Body of pancreas (tissue), 4 donors: ENCODE data around the gene UTS2B. TPM values are rescaled to one million over a fixed set of nuclear protein-coding genes. Genes with fewer than 3 reads are reported as not detected.
"Not testable (repeated sequence)": the region's sequence is repeated elsewhere in the genome, so short reads cannot be mapped to it uniquely, and the experiment has no call there.

Experiments used
- ATAC-seq: fragments of 150-250 bp; one replicate; pipeline ENCODE4 v1.9.1; 2016
- DNase-seq, 4 donors: peaks; one replicate each; pipeline ENCODE4 v3.0.0-alpha.2; 2019
- H3K27ac ChIP-seq, 4 donors: fragments of 200-600 bp; sonication (generic); 1 replicate in 3 of 4; 2 replicates in 1 of 4; pipeline versions ENCODE4 v1.5.1 to v1.6.1; 2016 to 2019; ENCODE audit warnings: mild to moderate bottlenecking in 1 of 4, mixed read lengths in 1 of 4, moderate library complexity in 1 of 4
- H3K27me3 ChIP-seq, 2 donors: fragments of 200-600 bp; sonication (generic); one replicate each; pipeline ENCODE4 v1.6.0; 2016; ENCODE audit warnings: mild to moderate bottlenecking in 1 of 2
- H3K36me3 ChIP-seq, 2 donors: fragments of 200-600 bp; sonication (generic); replicated peaks in 1 of 2; 2 replicates each; pipeline ENCODE4 v1.5.1; 2016; ENCODE audit warnings: low read depth in 2 of 2; ENCODE audit not compliant: insufficient read depth in 1 of 2
- H3K4me1 ChIP-seq: fragments of 200-600 bp; sonication (generic); one replicate; pipeline ENCODE4 v1.6.0; 2016
- H3K4me3 ChIP-seq, 2 donors: fragments of 200-600 bp; sonication (generic); 1 replicate in 1 of 2; 2 replicates in 1 of 2; pipeline ENCODE4 v1.5.1; 2016 to 2019
- H3K9me3 ChIP-seq, 3 donors: fragments of 200-600 bp; sonication (generic); 1 replicate in 2 of 3; 2 replicates in 1 of 3; pipeline ENCODE4 v1.5.1; 2016
- CTCF ChIP-seq, 7 experiments: fragments of 450-650 bp in 4 of 7; fragments of 200-600 bp in 3 of 7; sonication (generic) in 3 of 7; IDR thresholded peaks; one replicate each; pipeline ENCODE4 v1.5.1; 2016 to 2019; ENCODE audit warnings: antibody characterized with exemption in 7 of 7
- POLR2A ChIP-seq, 3 donors: fragments of 450-650 bp; IDR thresholded peaks; one replicate each; pipeline ENCODE4 v1.6.1; 2016; ENCODE audit warnings: antibody characterized with exemption in 3 of 3, mild to moderate bottlenecking in 2 of 3
- WGBS, 2 donors: methylation state at CpG; one replicate each; pipeline ENCODE4 v1.1.5; 2017; 5-methylcytosine and 5-hydroxymethylcytosine counted together
- intact Hi-C: fragments of 100-400 bp; cut with DNase I; formaldehyde crosslinking; loops from one replicate; pipeline ENCODE4 v1.15.1; 2023
- total RNA-seq, 2 donors: library from RNA; depleted of rRNA; stranded (reverse); fragments of >200 nt; gene quantifications; one replicate each; pipeline ENCODE4 v1.1.0, GENCODE V29; 2016

Gene UTS2B
- total RNA-seq, 2 donors from 2014 or later, result not detected

- TF ChIP-seq POLR2A (IDR thresholded peaks at IDR 0.05) (no peak), CTCF (IDR thresholded peaks at IDR 0.05) (no peak)
- ATAC-seq (no peak), DNase-seq (no peak)
- H3K27me3 ChIP-seq, result no peaks in the 10 kb centered on the region
- no peak overlapping the region for H3K4me3 ChIP-seq
- no peaks in the 10 kb centered on the region for H3K9me3 ChIP-seq
- no peaks in the 10 kb centered on the region for H3K36me3 ChIP-seq
- WGBS, 2 donors, result 70 to 82% methylated on average over 1 of the region's 1 CpG
- intact Hi-C loops, result no loop called here
- no peak overlapping the region for H3K27ac ChIP-seq
- H3K4me1 ChIP-seq, result no peaks in the 10 kb centered on the region
Observed at GRCh38 chr3:191246630-191247029, 83.7 kb downstream of the UTS2B start.

- 58 to 63% methylated on average over 5 of the region's 5 CpGs for WGBS, 2 donors
- H3K9me3 ChIP-seq, H3K4me1 ChIP-seq, H3K27me3 ChIP-seq, H3K36me3 ChIP-seq, ATAC-seq, H3K4me3 ChIP-seq, H3K27ac ChIP-seq, intact Hi-C loops: not testable (repeated sequence)
- DNase-seq, result peak in 1 of 4 donors; percentile 45
Observed at GRCh38 chr3:191246034-191246433, 84.3 kb downstream of the UTS2B start.

GRCh38 chr3:191244242-191244867 is 86.0 kb downstream of the UTS2B start:
- 13 to 18% methylated on average over 2 of the region's 2 CpGs for WGBS, 2 donors
- no peak overlapping the region for H3K27ac ChIP-seq
- no peaks in the 10 kb centered on the region for H3K27me3 ChIP-seq
- intact Hi-C loops, result no loop called here
- H3K4me3 ChIP-seq, result no peak overlapping the region
- H3K9me3 ChIP-seq, result no peaks in the 10 kb centered on the region
- ATAC-seq, result no peak
- peak in 6 of 7 experiments; percentile 12 to 40 (median 30) for TF ChIP-seq CTCF (IDR thresholded peaks at IDR 0.05)
- no peak for TF ChIP-seq POLR2A (IDR thresholded peaks at IDR 0.05)
- no peaks in the 10 kb centered on the region for H3K4me1 ChIP-seq
- no peaks in the 10 kb centered on the region for H3K36me3 ChIP-seq
- DNase-seq, result no peak

- Histone ChIP-seq H3K4me1 (no peaks in the 10 kb centered on the region), H3K9me3 (no peaks in the 10 kb centered on the region), H3K36me3 (no peaks in the 10 kb centered on the region), H3K27ac (no peak overlapping the region), H3K27me3 (no peaks in the 10 kb centered on the region), H3K4me3 (no peak overlapping the region)
- ATAC-seq, result no peak
- intact Hi-C loops, result no loop called here
- no peak for TF ChIP-seq CTCF (IDR thresholded peaks at IDR 0.05)
- TF ChIP-seq POLR2A (IDR thresholded peaks at IDR 0.05), result no peak
- DNase-seq, result no peak
- WGBS, 2 donors, result 77 to 86% methylated on average over 5 of the region's 5 CpGs
Observed at GRCh38 chr3:191240486-191240885, 89.8 kb downstream of the UTS2B start.

- 20 to 35% methylated on average over 1 of the region's 1 CpG for WGBS, 2 donors
- intact Hi-C loops, result no loop called here
- ATAC-seq, result no peak
Observed at GRCh38 chr3:191239407-191240031, 90.8 kb downstream of the UTS2B start.

More at GRCh38 chr3:191239407-191240031, 90.8 kb downstream of the UTS2B start:
- Histone ChIP-seq H3K27me3 (no peaks in the 10 kb centered on the region), H3K36me3 (no peaks in the 10 kb centered on the region), H3K27ac (no peak overlapping the region), H3K4me1 (no peaks in the 10 kb centered on the region), H3K9me3 (no peaks in the 10 kb centered on the region), H3K4me3 (no peak overlapping the region)
- no peak for TF ChIP-seq POLR2A (IDR thresholded peaks at IDR 0.05)
- no peak for TF ChIP-seq CTCF (IDR thresholded peaks at IDR 0.05)
- no peak for DNase-seq
